Stimulated activated naive CD8-positive, alpha-beta T cell treated with anti-CD3 and anti-CD28 coated beads, Interleukin-15, Interleukin-2, amounts not matched to agents 100 ng/mL and 50 ng/mL, for 24 hours (primary cell): Measurements from ENCODE around the gene DCTN2.
"Not testable (repeated sequence)": the region's sequence is repeated elsewhere in the genome, so short reads cannot be mapped to it uniquely, and the experiment has no call there.

Experiments used
- H3K27ac Mint-ChIP-seq: one replicate; pipeline ENCODE4 v1.8.0; 2021; ENCODE audit warnings: mild to moderate bottlenecking, mixed read lengths
- H3K27me3 Mint-ChIP-seq: one replicate; pipeline ENCODE4 v1.8.0; 2021; ENCODE audit warnings: mixed read lengths
- H3K36me3 Mint-ChIP-seq: one replicate; pipeline ENCODE4 v1.8.0; 2021; ENCODE audit warnings: low read depth, mixed read lengths
- H3K4me1 Mint-ChIP-seq: one replicate; pipeline ENCODE4 v1.8.0; 2021; ENCODE audit warnings: low read depth, mixed read lengths
- H3K4me3 Mint-ChIP-seq: one replicate; pipeline ENCODE4 v1.8.0; 2021; ENCODE audit warnings: mild to moderate bottlenecking, mixed read lengths
- H3K9me3 Mint-ChIP-seq: one replicate; pipeline ENCODE4 v1.8.0; 2021; ENCODE audit warnings: mixed read lengths

DCTN2 gene

GRCh38 chr12:57563358-57563757 is 16.4 kb upstream of the DCTN2 start:
- Mint-ChIP-seq H3K9me3 (no peaks in the 10 kb centered on the region), H3K4me3 (no peak overlapping the region), H3K27me3 (peaks cover 11% of the 10 kb centered on the region), H3K36me3 (no peaks in the 10 kb centered on the region), H3K4me1 (no peaks in the 10 kb centered on the region), H3K27ac (no peak overlapping the region)

- H3K9me3 Mint-ChIP-seq, H3K4me1 Mint-ChIP-seq, H3K27ac Mint-ChIP-seq, H3K4me3 Mint-ChIP-seq, H3K36me3 Mint-ChIP-seq: not testable (repeated sequence)
- peaks cover 11% of the 10 kb centered on the region for H3K27me3 Mint-ChIP-seq
Observed at GRCh38 chr12:57561117-57561516, 14.1 kb upstream of the DCTN2 start.

GRCh38 chr12:57560516-57560915 is 13.5 kb upstream of the DCTN2 start:
- H3K4me1 Mint-ChIP-seq: no peaks in the 10 kb centered on the region
- peaks cover 11% of the 10 kb centered on the region for H3K27me3 Mint-ChIP-seq
- no peak overlapping the region for H3K4me3 Mint-ChIP-seq
- H3K27ac Mint-ChIP-seq: no peak overlapping the region
- no peaks in the 10 kb centered on the region for H3K36me3 Mint-ChIP-seq
- H3K9me3 Mint-ChIP-seq: no peaks in the 10 kb centered on the region

- H3K27me3 Mint-ChIP-seq: peaks cover 11% of the 10 kb centered on the region
- no peaks in the 10 kb centered on the region for H3K4me1 Mint-ChIP-seq
- no peaks in the 10 kb centered on the region for H3K36me3 Mint-ChIP-seq
- no peak overlapping the region for H3K27ac Mint-ChIP-seq
- H3K9me3 Mint-ChIP-seq: no peaks in the 10 kb centered on the region
- H3K4me3 Mint-ChIP-seq: no peak overlapping the region
Observed at GRCh38 chr12:57558864-57559263, 11.9 kb upstream of the DCTN2 start.

GRCh38 chr12:57554897-57555296 is 7.9 kb upstream of the DCTN2 start:
- H3K9me3 Mint-ChIP-seq: no peaks in the 10 kb centered on the region
- no peaks in the 10 kb centered on the region for H3K36me3 Mint-ChIP-seq
- peaks cover 4% of the 10 kb centered on the region for H3K27me3 Mint-ChIP-seq
- H3K4me3 Mint-ChIP-seq: no peak overlapping the region
- H3K4me1 Mint-ChIP-seq: peaks cover 8% of the 10 kb centered on the region
- no peak overlapping the region for H3K27ac Mint-ChIP-seq

- no peaks in the 10 kb centered on the region for H3K36me3 Mint-ChIP-seq
- no peak overlapping the region for H3K27ac Mint-ChIP-seq
- H3K9me3 Mint-ChIP-seq: no peaks in the 10 kb centered on the region
- peaks cover 8% of the 10 kb centered on the region for H3K4me1 Mint-ChIP-seq
- peaks cover 4% of the 10 kb centered on the region for H3K27me3 Mint-ChIP-seq
- no peak overlapping the region for H3K4me3 Mint-ChIP-seq
Observed at GRCh38 chr12:57554453-57554852, 7.5 kb upstream of the DCTN2 start.

GRCh38 chr12:57553343-57554202 is 6.6 kb upstream of the DCTN2 start:
- H3K27ac Mint-ChIP-seq: no peak overlapping the region
- peaks cover 8% of the 10 kb centered on the region for H3K4me1 Mint-ChIP-seq
- H3K9me3 Mint-ChIP-seq: no peaks in the 10 kb centered on the region
- H3K36me3 Mint-ChIP-seq: no peaks in the 10 kb centered on the region
- H3K4me3 Mint-ChIP-seq: no peak overlapping the region
- peaks cover 9% of the 10 kb centered on the region for H3K27me3 Mint-ChIP-seq

GRCh38 chr12:57552835-57553313 is 5.9 kb upstream of the DCTN2 start:
- H3K27me3 Mint-ChIP-seq: peaks cover 9% of the 10 kb centered on the region
- no peaks in the 10 kb centered on the region for H3K36me3 Mint-ChIP-seq
- no peak overlapping the region for H3K4me3 Mint-ChIP-seq
- no peak overlapping the region for H3K27ac Mint-ChIP-seq
- peaks cover 8% of the 10 kb centered on the region for H3K4me1 Mint-ChIP-seq
- no peaks in the 10 kb centered on the region for H3K9me3 Mint-ChIP-seq

GRCh38 chr12:57552306-57552651 is 5.3 kb upstream of the DCTN2 start:
- Mint-ChIP-seq H3K36me3 (no peaks in the 10 kb centered on the region), H3K27ac (no peak overlapping the region), H3K4me3 (no peak overlapping the region), H3K4me1 (peaks cover 13% of the 10 kb centered on the region), H3K27me3 (peaks cover 9% of the 10 kb centered on the region), H3K9me3 (no peaks in the 10 kb centered on the region)

GRCh38 chr12:57551637-57552305 is 4.8 kb upstream of the DCTN2 start:
- Mint-ChIP-seq H3K9me3 (no peaks in the 10 kb centered on the region), H3K4me1 (peaks cover 16% of the 10 kb centered on the region), H3K27me3 (peaks cover 9% of the 10 kb centered on the region), H3K4me3 (no peak overlapping the region), H3K27ac (no peak overlapping the region), H3K36me3 (no peaks in the 10 kb centered on the region)

- Mint-ChIP-seq H3K27ac (no peak overlapping the region), H3K36me3 (peaks cover 3% of the 10 kb centered on the region), H3K4me3 (peak overlapping the region; percentile 76), H3K4me1 (peaks cover 20% of the 10 kb centered on the region), H3K9me3 (no peaks in the 10 kb centered on the region), H3K27me3 (peaks cover 9% of the 10 kb centered on the region)
Observed at GRCh38 chr12:57550641-57551549, 3.9 kb upstream of the DCTN2 start.

GRCh38 chr12:57549909-57550640 is 3.1 kb upstream of the DCTN2 start, which contains the start of gene KIF5A:
TSS of gene KIF5A (plus strand) at chr12:57550044. CDS start at chr12:57550272, 228 bp downstream.
- Mint-ChIP-seq H3K4me3 (peak within 1 kb of the TSS; percentile 76), H3K27me3 (peaks cover 9% of the 10 kb centered on the region), H3K4me1 (peaks cover 28% of the 10 kb centered on the region), H3K36me3 (peaks cover 10% of the 10 kb centered on the region), H3K9me3 (no peaks in the 10 kb centered on the region), H3K27ac (no peak within 1 kb of the TSS)

- Mint-ChIP-seq H3K36me3 (peaks cover 15% of the 10 kb centered on the region), H3K27me3 (peaks cover 9% of the 10 kb centered on the region), H3K9me3 (no peaks in the 10 kb centered on the region), H3K27ac (no peak overlapping the region), H3K4me3 (peak overlapping the region; percentile 76), H3K4me1 (peaks cover 33% of the 10 kb centered on the region)
Observed at GRCh38 chr12:57549203-57549908, 2.4 kb upstream of the DCTN2 start.

GRCh38 chr12:57548488-57548887 is 1.5 kb upstream of the DCTN2 start:
- H3K36me3 Mint-ChIP-seq: peaks cover 17% of the 10 kb centered on the region
- no peak overlapping the region for H3K27ac Mint-ChIP-seq
- H3K27me3 Mint-ChIP-seq: peaks cover 9% of the 10 kb centered on the region
- peaks cover 36% of the 10 kb centered on the region for H3K4me1 Mint-ChIP-seq
- no peaks in the 10 kb centered on the region for H3K9me3 Mint-ChIP-seq
- no peak overlapping the region for H3K4me3 Mint-ChIP-seq
